ENCODE measurements around the gene RIBC2. TPM values are rescaled to one million over a fixed set of nuclear protein-coding genes. Genes with fewer than 3 reads are reported as not detected.

RIBC2 gene
- polyA plus RNA-seq, 1 of the 3 experiments (the other 2 are of a cell fraction), result not detected

DNA sequence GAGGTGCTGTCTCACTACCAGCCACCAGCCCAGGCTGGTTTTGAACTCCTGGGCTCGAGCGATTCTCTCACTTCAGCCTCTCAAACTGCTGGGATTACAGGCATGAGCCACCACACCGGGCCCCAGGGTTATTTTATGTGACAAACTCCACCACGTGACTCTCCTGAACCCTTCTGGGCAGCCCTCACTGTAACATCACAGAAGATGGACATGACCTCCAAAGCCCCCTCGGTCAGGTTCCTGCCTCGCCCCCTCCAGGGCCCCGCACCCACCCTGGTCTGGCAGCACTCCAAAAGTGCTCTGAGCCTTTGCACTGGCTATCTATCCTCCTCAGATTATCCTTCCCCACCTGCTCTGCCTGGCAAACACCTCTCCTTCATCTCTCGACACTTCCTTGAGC is 43.3 kb downstream of the RIBC2 start:
- no peak for DNase-seq
- Histone ChIP-seq H2AFZ (ENCODE audit: low read depth) (no peak overlapping the region), H3K4me1 (ENCODE audit: control insufficient read depth in 1 of 2, insufficient read depth in 2 of 2, low read depth in 1 of 2, low read length in 1 of 2) (peaks cover 15 to 32% of the 10 kb centered on the region in 2 experiments; a peak in 3 of 4 replicates), H3K36me3 (replicated peaks in 1 of 2; ENCODE audit: control insufficient read depth in 1 of 2, insufficient read depth in 2 of 2, low read length in 1 of 2) (no peaks in the 10 kb centered on the region), H3K79me2 (ENCODE audit: insufficient read depth) (no peaks in the 10 kb centered on the region), H3K27me3 (ENCODE audit: insufficient read depth) (no peaks in the 10 kb centered on the region), H3K9ac (no peak overlapping the region), H4K20me1 (ENCODE audit: insufficient read depth) (no peaks in the 10 kb centered on the region), H3F3A (replicated peaks; ENCODE audit: insufficient read depth) (no peaks in the 10 kb centered on the region), H3K9me2 (no peaks in the 10 kb centered on the region), H3K27ac (ENCODE audit: low read depth in 2 of 2, low read length in 1 of 2) (no peak overlapping the region), H3K9me3 (no peaks in the 10 kb centered on the region), H3K4me2 (no peak overlapping the region), H3K4me3 (ENCODE audit: low read depth in 2 of 2, low read length in 1 of 2) (no peak overlapping the region)
- ChIA-PET POLR2A (no interaction called here), CTCF (interaction anchor here (4.5 kb wide), 1 partner anchor 97 kb away, joined by 16 read pairs; no protein-coding TSS in a partner anchor)
- 88% methylated on average over 8 of the region's 8 CpGs for WGBS (ENCODE audit: low lambda C conversion rate)
- TF ChIP-seq YY1 (IDR thresholded peaks at IDR 0.05; ENCODE audit: low read depth) (no peak), RFX5 (IDR thresholded peaks at IDR 0.05; ENCODE audit: low read length) (no peak), TEAD4 (IDR thresholded peaks at IDR 0.05; ENCODE audit: borderline replicate concordance, insufficient read depth) (no peak), CHD2 (IDR thresholded peaks at IDR 0.05; ENCODE audit: low read length, partially characterized antibody) (no peak), RAD21 (IDR thresholded peaks at IDR 0.05; ENCODE audit: low read length) (no peak), MXI1 (IDR thresholded peaks at IDR 0.05; ENCODE audit: low read depth, low read length) (no peak), RXRA (IDR thresholded peaks at IDR 0.05; ENCODE audit: borderline replicate concordance, low read depth) (no peak), FOXJ3 (CRISPR knock-in tag; IDR thresholded peaks at IDR 0.05) (no peak), POLR2AphosphoS5 (IDR thresholded peaks at IDR 0.05; ENCODE audit: low read depth, low read length) (no peak), TCF12 (IDR thresholded peaks at IDR 0.05) (no peak)
- TF ChIP-seq, protein P1, sequence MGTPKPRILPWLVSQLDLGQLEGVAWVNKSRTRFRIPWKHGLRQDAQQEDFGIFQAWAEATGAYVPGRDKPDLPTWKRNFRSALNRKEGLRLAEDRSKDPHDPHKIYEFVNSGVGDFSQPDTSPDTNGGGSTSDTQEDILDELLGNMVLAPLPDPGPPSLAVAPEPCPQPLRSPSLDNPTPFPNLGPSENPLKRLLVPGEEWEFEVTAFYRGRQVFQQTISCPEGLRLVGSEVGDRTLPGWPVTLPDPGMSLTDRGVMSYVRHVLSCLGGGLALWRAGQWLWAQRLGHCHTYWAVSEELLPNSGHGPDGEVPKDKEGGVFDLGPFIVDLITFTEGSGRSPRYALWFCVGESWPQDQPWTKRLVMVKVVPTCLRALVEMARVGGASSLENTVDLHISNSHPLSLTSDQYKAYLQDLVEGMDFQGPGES (IDR thresholded peaks at IDR 0.05; ENCODE audit: low read depth, low read length), result no peak
- TF ChIP-seq, protein P2, sequence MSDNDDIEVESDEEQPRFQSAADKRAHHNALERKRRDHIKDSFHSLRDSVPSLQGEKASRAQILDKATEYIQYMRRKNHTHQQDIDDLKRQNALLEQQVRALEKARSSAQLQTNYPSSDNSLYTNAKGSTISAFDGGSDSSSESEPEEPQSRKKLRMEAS (IDR thresholded peaks at IDR 0.05; ENCODE audit: low read depth), result no peak
- TF ChIP-seq, protein P3, sequence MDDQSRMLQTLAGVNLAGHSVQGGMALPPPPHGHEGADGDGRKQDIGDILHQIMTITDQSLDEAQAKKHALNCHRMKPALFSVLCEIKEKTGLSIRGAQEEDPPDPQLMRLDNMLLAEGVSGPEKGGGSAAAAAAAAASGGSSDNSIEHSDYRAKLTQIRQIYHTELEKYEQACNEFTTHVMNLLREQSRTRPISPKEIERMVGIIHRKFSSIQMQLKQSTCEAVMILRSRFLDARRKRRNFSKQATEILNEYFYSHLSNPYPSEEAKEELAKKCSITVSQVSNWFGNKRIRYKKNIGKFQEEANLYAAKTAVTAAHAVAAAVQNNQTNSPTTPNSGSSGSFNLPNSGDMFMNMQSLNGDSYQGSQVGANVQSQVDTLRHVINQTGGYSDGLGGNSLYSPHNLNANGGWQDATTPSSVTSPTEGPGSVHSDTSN (IDR thresholded peaks at IDR 0.05), result no peak

DNA sequence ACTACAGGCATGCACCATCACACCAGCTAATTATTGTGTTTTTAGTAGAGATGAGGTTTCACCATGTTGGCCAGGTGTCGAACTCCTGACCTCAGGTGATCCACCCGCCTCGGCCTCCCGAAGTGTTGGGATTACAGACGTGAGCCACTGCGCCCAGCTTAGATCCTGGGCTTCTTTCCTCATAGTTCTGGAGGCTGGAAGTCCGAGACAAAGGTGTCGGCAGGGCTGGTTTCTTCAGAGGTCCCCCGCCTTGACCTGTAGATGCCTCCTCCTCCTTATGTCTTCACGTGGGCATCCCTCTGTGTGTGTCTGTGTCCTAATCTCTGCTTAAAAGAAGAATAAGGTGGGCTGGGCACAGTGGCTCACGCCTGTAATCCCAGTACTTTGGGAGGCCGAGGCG is 45.0 kb downstream of the RIBC2 start:
- Histone ChIP-seq H3K79me2 (ENCODE audit: insufficient read depth) (no peaks in the 10 kb centered on the region), H3K9me3 (no peaks in the 10 kb centered on the region), H3K9ac (no peak overlapping the region), H3K9me2 (no peaks in the 10 kb centered on the region), H3K36me3 (replicated peaks in 1 of 2; ENCODE audit: control insufficient read depth in 1 of 2, insufficient read depth in 2 of 2, low read length in 1 of 2) (no peaks in the 10 kb centered on the region), H3K27ac (ENCODE audit: low read depth in 2 of 2, low read length in 1 of 2) (no peak overlapping the region), H3K4me3 (ENCODE audit: low read depth in 2 of 2, low read length in 1 of 2) (no peak overlapping the region), H2AFZ (ENCODE audit: low read depth) (no peak overlapping the region), H3K4me2 (no peak overlapping the region), H3K4me1 (ENCODE audit: control insufficient read depth in 1 of 2, insufficient read depth in 2 of 2, low read depth in 1 of 2, low read length in 1 of 2) (peaks cover 0 to 23% of the 10 kb centered on the region in 2 experiments; a peak in 1 of 4 replicates), H3F3A (replicated peaks; ENCODE audit: insufficient read depth) (no peaks in the 10 kb centered on the region), H4K20me1 (ENCODE audit: insufficient read depth) (no peaks in the 10 kb centered on the region), H3K27me3 (ENCODE audit: insufficient read depth) (no peaks in the 10 kb centered on the region)
- TF ChIP-seq NFIC (IDR thresholded peaks at IDR 0.05; ENCODE audit: borderline replicate concordance), result no peak
- TF ChIP-seq, protein P1 (IDR thresholded peaks at IDR 0.05; ENCODE audit: low read depth, low read length), result no peak
- no peak for TF ChIP-seq GABPA (IDR thresholded peaks at IDR 0.05; ENCODE audit: low read depth)
- no peak for TF ChIP-seq TEAD4 (IDR thresholded peaks at IDR 0.05; ENCODE audit: borderline replicate concordance, insufficient read depth)
- no peak for TF ChIP-seq MXI1 (IDR thresholded peaks at IDR 0.05; ENCODE audit: low read depth, low read length)
- no peak for TF ChIP-seq JUND (IDR thresholded peaks at IDR 0.05)
- TF ChIP-seq, protein P2 (IDR thresholded peaks at IDR 0.05; ENCODE audit: low read depth), result no peak
- TF ChIP-seq, protein P4, sequence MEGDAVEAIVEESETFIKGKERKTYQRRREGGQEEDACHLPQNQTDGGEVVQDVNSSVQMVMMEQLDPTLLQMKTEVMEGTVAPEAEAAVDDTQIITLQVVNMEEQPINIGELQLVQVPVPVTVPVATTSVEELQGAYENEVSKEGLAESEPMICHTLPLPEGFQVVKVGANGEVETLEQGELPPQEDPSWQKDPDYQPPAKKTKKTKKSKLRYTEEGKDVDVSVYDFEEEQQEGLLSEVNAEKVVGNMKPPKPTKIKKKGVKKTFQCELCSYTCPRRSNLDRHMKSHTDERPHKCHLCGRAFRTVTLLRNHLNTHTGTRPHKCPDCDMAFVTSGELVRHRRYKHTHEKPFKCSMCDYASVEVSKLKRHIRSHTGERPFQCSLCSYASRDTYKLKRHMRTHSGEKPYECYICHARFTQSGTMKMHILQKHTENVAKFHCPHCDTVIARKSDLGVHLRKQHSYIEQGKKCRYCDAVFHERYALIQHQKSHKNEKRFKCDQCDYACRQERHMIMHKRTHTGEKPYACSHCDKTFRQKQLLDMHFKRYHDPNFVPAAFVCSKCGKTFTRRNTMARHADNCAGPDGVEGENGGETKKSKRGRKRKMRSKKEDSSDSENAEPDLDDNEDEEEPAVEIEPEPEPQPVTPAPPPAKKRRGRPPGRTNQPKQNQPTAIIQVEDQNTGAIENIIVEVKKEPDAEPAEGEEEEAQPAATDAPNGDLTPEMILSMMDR (IDR thresholded peaks at IDR 0.05), result no peak
- no peak for TF ChIP-seq POLR2AphosphoS5 (IDR thresholded peaks at IDR 0.05; ENCODE audit: low read depth, low read length)
- TF ChIP-seq RXRA (IDR thresholded peaks at IDR 0.05; ENCODE audit: borderline replicate concordance, low read depth), result no peak
- TF ChIP-seq SMC3 (IDR thresholded peaks at IDR 0.05; ENCODE audit: low read depth, low read length), result no peak
- TF ChIP-seq, protein P3 (IDR thresholded peaks at IDR 0.05), result no peak
- no peak for TF ChIP-seq GATA2 (CRISPR knock-in tag; IDR thresholded peaks at IDR 0.05)
- WGBS (ENCODE audit: low lambda C conversion rate), result 93% methylated on average over 10 of the region's 13 CpGs
- no peak for DNase-seq
- ChIA-PET CTCF (interaction anchor here (1.3 kb wide), 2 partner anchors 19 to 190 kb away, joined by 3 read pairs; no protein-coding TSS in a partner anchor), POLR2A (no interaction called here)

All from SK-N-SH (cell line).